Mononuclear cell (primary cell): ENCODE data around the gene CNOT11. TPM values are rescaled to one million over a fixed set of nuclear protein-coding genes. Genes with fewer than 3 reads are reported as not detected.
"Not testable (repeated sequence)": the region's sequence is repeated elsewhere in the genome, so short reads cannot be mapped to it uniquely, and the experiment has no call there.

Experiments used
- H3K27me3 ChIP-seq: 2 replicates; pipeline ENCODE4 v1.6.0; 2011; ENCODE audit warnings: low read length, control low read depth; ENCODE audit not compliant: insufficient read depth
- H3K4me1 ChIP-seq: 2 replicates; pipeline ENCODE4 v1.5.1; 2011; ENCODE audit warnings: mild to moderate bottlenecking, low read length, control low read depth; ENCODE audit not compliant: insufficient read depth
- H3K4me3 ChIP-seq: 2 replicates; pipeline ENCODE4 v1.5.1; 2011; ENCODE audit warnings: mild to moderate bottlenecking, low read length, moderate library complexity
- H3K9me3 ChIP-seq: 2 replicates; pipeline ENCODE4 v1.5.1; 2011; ENCODE audit warnings: low read depth, mild to moderate bottlenecking, control low read depth, low read length
- total RNA-seq: library from RNA; depleted of rRNA; stranded (reverse); fragments of >200 nt; gene quantifications from one replicate; pipeline ENCODE4 v1.2.3, GENCODE V29; 2012

CNOT11 gene
- 53.5 TPM for total RNA-seq

- Histone ChIP-seq H3K9me3 (no peaks in the 10 kb centered on the region), H3K4me1 (peaks cover 46% of the 10 kb centered on the region), H3K4me3 (peak within 1 kb of the TSS; percentile 94), H3K27me3 (no peaks in the 10 kb centered on the region)
Measured at GRCh38 chr2:101252408-101253012, at the start of gene CNOT11. CNOT11 (plus strand) TSS chr2:101252886; CDS start chr2:101252965, 79 bp downstream.

GRCh38 chr2:101204400-101205115 lies 48.1 kb upstream of the CNOT11 start:
- H3K4me3 ChIP-seq, result no peak overlapping the region
- peaks cover 24% of the 10 kb centered on the region for H3K4me1 ChIP-seq
- no peaks in the 10 kb centered on the region for H3K27me3 ChIP-seq
- H3K9me3 ChIP-seq, result no peaks in the 10 kb centered on the region

- Histone ChIP-seq H3K4me1 (peaks cover 18% of the 10 kb centered on the region), H3K4me3 (no peak overlapping the region), H3K27me3 (no peaks in the 10 kb centered on the region), H3K9me3 (no peaks in the 10 kb centered on the region)
Measured at GRCh38 chr2:101205521-101206479, 46.9 kb upstream of the CNOT11 start.

DNA sequence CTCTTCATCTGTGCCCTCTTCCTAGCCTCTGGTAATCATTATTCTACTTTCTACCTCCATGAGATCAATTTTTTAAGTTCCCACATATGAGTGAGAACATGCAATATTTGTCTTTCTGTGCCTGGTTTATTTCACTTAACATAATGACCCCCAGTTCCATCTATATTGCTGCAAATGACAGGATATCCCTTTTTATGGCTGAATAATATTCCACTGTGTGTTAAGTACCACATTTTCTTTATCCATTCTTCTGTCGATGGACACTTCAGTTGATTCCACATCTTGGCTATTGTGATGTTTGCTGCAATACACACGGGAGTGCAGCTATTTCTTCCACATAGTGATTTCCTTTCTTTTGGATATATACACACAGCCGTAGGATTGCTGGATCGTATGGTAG lies 43.9 kb upstream of the CNOT11 start:
- peaks cover 9% of the 10 kb centered on the region for H3K4me1 ChIP-seq
- no peaks in the 10 kb centered on the region for H3K9me3 ChIP-seq
- H3K4me3 ChIP-seq, result no peak overlapping the region
- H3K27me3 ChIP-seq, result no peaks in the 10 kb centered on the region

- H3K4me1 ChIP-seq, result peaks cover 13% of the 10 kb centered on the region
- H3K27me3 ChIP-seq, result no peaks in the 10 kb centered on the region
- H3K9me3 ChIP-seq, result no peaks in the 10 kb centered on the region
- H3K4me3 ChIP-seq, result no peak overlapping the region
Measured at GRCh38 chr2:101219246-101219645, 33.4 kb upstream of the CNOT11 start.

GRCh38 chr2:101220091-101220490 lies 32.6 kb upstream of the CNOT11 start:
- H3K4me3 ChIP-seq, H3K27me3 ChIP-seq, H3K9me3 ChIP-seq: not testable (repeated sequence)
- H3K4me1 ChIP-seq, result peaks cover 19% of the 10 kb centered on the region

GRCh38 chr2:101223814-101224231 lies 28.9 kb upstream of the CNOT11 start:
- Histone ChIP-seq H3K27me3 (no peaks in the 10 kb centered on the region), H3K4me3 (no peak overlapping the region), H3K4me1 (peaks cover 26% of the 10 kb centered on the region), H3K9me3 (no peaks in the 10 kb centered on the region)

- Histone ChIP-seq H3K4me3 (no peak overlapping the region), H3K27me3 (no peaks in the 10 kb centered on the region), H3K9me3 (no peaks in the 10 kb centered on the region), H3K4me1 (peaks cover 10% of the 10 kb centered on the region)
Measured at GRCh38 chr2:101230541-101231001, 22.1 kb upstream of the CNOT11 start.

DNA sequence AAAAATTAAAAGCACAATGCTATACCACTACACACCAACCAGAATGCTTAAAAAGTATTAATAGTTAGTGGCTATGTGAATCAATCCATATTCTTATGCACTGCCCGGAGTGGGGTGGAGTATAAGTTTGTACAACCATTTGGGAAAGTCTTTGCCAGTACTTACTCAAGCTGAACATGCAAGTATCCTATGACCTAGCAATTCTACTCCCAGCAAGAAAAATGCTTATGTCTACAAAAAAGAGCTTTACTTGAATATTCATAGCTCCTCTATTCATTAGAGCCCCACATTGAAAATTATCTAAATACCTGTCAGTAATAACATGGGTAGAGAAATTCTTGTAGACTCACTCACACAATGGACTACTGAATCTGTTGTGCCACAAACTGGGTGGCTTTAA lies 21.4 kb upstream of the CNOT11 start:
- Histone ChIP-seq H3K9me3 (no peaks in the 10 kb centered on the region), H3K4me1 (peaks cover 5% of the 10 kb centered on the region), H3K4me3 (no peak overlapping the region), H3K27me3 (no peaks in the 10 kb centered on the region)

DNA sequence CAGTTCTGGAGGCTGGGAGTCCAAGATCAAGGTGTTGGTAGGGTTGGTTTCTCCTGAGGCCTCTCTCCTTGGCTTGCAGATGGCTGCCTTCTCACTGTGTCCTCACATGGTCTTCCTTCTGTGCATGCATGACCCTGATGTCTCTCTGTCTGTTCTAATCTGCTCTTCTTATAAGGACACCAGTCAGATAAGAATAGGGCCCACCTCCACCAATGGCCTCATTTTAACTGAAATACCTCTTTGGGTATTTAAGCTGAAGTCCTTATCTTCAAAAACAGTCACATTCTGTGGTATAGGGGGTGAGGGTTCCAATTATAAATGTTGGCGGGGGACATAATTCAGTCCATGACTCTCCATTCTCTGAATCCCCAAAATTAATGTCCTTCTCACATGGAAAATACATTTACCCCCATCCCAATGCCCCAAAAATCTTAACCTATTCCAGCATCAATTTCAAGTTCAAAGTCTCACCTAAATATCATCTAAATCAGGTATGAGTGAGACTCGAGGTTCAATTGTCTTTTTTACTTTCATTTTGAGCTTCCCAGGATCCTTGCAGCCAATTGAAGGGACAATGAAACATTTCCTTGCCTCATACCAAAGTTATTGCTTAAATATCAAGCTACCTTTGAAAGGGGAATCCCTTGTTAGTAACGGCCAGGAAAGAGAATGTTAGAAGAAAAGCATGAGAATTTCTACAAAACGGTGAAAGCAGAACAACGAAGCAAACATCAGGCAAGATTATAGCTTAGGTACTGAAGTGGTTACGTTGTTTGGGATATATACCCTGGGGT lies 20.6 kb upstream of the CNOT11 start:
- H3K4me3 ChIP-seq, result no peak overlapping the region
- H3K4me1 ChIP-seq, result peaks cover 3% of the 10 kb centered on the region
- no peaks in the 10 kb centered on the region for H3K27me3 ChIP-seq
- no peaks in the 10 kb centered on the region for H3K9me3 ChIP-seq

DNA sequence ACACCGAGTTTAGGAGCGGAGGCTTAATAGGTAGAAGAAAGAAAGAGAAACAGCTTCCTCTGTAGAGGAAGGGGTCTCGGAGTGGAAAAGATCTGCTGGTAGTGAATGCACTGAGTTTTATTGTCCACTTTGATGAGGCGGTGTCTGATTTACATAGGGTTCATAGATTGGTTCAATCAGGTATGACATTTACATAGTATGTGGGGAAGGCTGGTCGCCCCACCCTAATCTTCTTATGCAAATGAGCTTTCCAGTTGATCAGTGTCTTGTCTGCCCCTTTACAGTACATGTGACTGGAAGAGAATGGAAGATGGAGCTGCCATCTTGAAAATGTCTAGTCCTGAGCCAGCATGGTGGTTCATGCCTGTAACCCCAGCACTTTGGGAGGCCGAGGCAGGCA lies 19.9 kb upstream of the CNOT11 start:
- no peak overlapping the region for H3K4me3 ChIP-seq
- H3K9me3 ChIP-seq, result no peaks in the 10 kb centered on the region
- H3K4me1 ChIP-seq, result peaks cover 3% of the 10 kb centered on the region
- H3K27me3 ChIP-seq, result no peaks in the 10 kb centered on the region

- H3K4me1 ChIP-seq, result peaks cover 6% of the 10 kb centered on the region
- H3K9me3 ChIP-seq, result no peaks in the 10 kb centered on the region
- H3K4me3 ChIP-seq, result no peak overlapping the region
- no peaks in the 10 kb centered on the region for H3K27me3 ChIP-seq
Measured at GRCh38 chr2:101234169-101234938, 18.3 kb upstream of the CNOT11 start.

DNA sequence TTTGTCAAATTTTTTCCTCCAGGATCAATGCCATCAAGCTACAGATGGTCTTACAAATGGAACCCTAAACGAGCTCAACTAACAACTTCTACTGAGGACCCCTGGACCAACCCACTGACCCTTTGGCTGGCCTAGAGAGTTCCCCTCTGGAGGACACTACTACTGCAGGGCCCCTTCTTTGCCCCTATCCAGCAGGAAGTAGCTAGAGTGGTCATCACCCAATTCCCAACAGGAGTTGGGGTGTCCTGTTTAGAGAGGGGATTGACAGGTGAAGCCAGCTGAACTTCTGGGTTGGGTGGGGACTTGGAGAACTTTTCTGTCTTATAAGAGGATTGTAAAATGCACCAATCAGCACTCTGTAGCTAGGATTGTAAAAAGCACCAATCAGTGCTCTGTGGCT lies 16.7 kb upstream of the CNOT11 start:
- H3K4me1 ChIP-seq, H3K4me3 ChIP-seq, H3K9me3 ChIP-seq, H3K27me3 ChIP-seq: not testable (repeated sequence)

DNA sequence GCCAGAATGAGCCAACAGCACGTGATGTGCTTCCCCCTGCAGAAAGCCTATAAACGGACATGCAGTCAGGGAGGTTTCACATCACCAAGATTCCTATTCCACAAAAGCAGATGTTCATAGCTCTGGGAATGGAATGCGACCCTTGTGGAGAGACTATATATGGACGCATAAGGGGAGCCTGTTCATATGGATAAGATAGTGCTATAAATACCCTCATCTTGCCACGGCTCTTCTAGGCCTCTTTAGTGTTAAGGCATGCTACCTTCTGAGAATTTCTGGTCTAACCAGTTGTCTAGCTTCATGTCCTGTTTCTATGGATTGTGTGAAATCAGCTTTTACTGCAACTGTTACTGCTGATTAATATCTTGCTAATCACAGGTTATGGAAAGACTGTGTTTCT lies 14.7 kb upstream of the CNOT11 start:
- H3K4me3 ChIP-seq, H3K9me3 ChIP-seq, H3K4me1 ChIP-seq, H3K27me3 ChIP-seq: not testable (repeated sequence)
